Glomerular visceral epithelial cell (primary cell): ENCODE measurements around the gene RAB3A.

ENCODE experiments used
- DNase-seq: peaks from one replicate; pipeline ENCODE4 v3.0.0-alpha.2; 2016; ENCODE audit errors: extremely low spot score

Gene RAB3A

GRCh38 chr19:18150776-18151624 is 52.8 kb downstream of the RAB3A start:
- DNase-seq = no peak

GRCh38 chr19:18149596-18149975 is 54.3 kb downstream of the RAB3A start:
- DNase-seq = no peak

DNA sequence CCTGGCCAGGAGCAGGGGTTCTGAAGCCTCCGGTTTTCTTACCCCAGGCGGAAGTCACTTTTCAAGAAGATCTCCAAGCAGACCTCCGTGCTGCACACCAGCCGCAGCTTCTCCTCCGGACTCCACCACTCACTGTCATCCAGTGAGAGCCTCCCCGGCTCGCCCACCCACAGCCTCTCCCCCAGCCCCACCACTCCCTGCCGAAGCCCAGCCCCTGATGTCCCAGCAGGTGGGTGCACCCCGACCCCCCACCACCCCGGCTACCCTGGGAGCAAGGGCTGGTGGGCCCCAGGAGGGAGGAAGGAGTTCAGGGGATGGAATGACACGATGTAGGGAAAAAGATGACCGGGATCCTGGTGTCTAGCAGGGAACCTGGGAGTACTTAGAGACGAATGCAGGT is 56.4 kb downstream of the RAB3A start:
- no peak for DNase-seq
